HG02763 (cell line): Measurements from ENCODE around the gene TAS2R8.
"Not testable (repeated sequence)": the region's sequence is repeated elsewhere in the genome, so short reads cannot be mapped to it uniquely, and the experiment has no call there.

Experiments
- ATAC-seq: cut with Tn5 transposase; IDR thresholded peaks from one replicate; pipeline ENCODE4 v1.9.1; 2021; ENCODE audit warnings: mild to moderate bottlenecking, moderate library complexity; ENCODE audit not compliant: unreplicated experiment

Gene TAS2R8

GRCh38 chr12:10807186-10807585 lies at the start of gene TAS2R8:
TSS of gene TAS2R8 (minus strand) at chr12:10807286. CDS start at chr12:10806980, 306 bp downstream.
- ATAC-seq = no peak

- no peak for ATAC-seq
Measured at GRCh38 chr12:10855807-10856206, 48.7 kb upstream of the TAS2R8 start.

- no peak for ATAC-seq
Measured at GRCh38 chr12:10853776-10854175, 46.7 kb upstream of the TAS2R8 start.

GRCh38 chr12:10851243-10851858 lies 44.3 kb upstream of the TAS2R8 start:
- no peak for ATAC-seq

GRCh38 chr12:10849425-10849878 lies 42.4 kb upstream of the TAS2R8 start, which contains the start of gene PRR4:
TSS of gene PRR4 (minus strand) at chr12:10849475. CDS start at chr12:10849437, 38 bp downstream.
- no peak for ATAC-seq

- ATAC-seq = no peak
Measured at GRCh38 chr12:10847744-10848143, 40.7 kb upstream of the TAS2R8 start.

GRCh38 chr12:10842862-10843261 lies 35.8 kb upstream of the TAS2R8 start:
- no peak for ATAC-seq

GRCh38 chr12:10838461-10838860 lies 31.4 kb upstream of the TAS2R8 start:
- ATAC-seq = no peak

- ATAC-seq = no peak
Measured at GRCh38 chr12:10829994-10830393, 22.9 kb upstream of the TAS2R8 start.

GRCh38 chr12:10826258-10826657 lies 19.2 kb upstream of the TAS2R8 start, which contains the start of gene TAS2R10:
TSS of gene TAS2R10 (minus strand) at chr12:10826358. CDS start at chr12:10826269, 89 bp downstream.
- no peak for ATAC-seq

- ATAC-seq = no peak
Measured at GRCh38 chr12:10824957-10825356, 17.9 kb upstream of the TAS2R8 start.

GRCh38 chr12:10811883-10812536 lies 4.9 kb upstream of the TAS2R8 start:
- no peak for ATAC-seq

- no peak for ATAC-seq
Measured at GRCh38 chr12:10810068-10810467, 3.0 kb upstream of the TAS2R8 start, which contains the start of gene TAS2R9. TSS of gene TAS2R9 (minus strand) at chr12:10810168. CDS start at chr12:10810075, 93 bp downstream.

- no peak for ATAC-seq
Measured at GRCh38 chr12:10802587-10802986, 4.5 kb downstream of the TAS2R8 start, which contains the start of gene TAS2R7. TSS of gene TAS2R7 (minus strand) at chr12:10802627. CDS start at chr12:10802570, 57 bp downstream.

GRCh38 chr12:10801741-10802140 lies 5.3 kb downstream of the TAS2R8 start:
- ATAC-seq = no peak

GRCh38 chr12:10794222-10794621 lies 12.9 kb downstream of the TAS2R8 start:
- ATAC-seq = no peak

- ATAC-seq = not testable (repeated sequence)
Measured at GRCh38 chr12:10791769-10792168, 15.3 kb downstream of the TAS2R8 start.

GRCh38 chr12:10783252-10783651 lies 23.8 kb downstream of the TAS2R8 start:
- no peak for ATAC-seq

- ATAC-seq = no peak
Measured at GRCh38 chr12:10779103-10779502, 28.0 kb downstream of the TAS2R8 start.

- no peak for ATAC-seq
Measured at GRCh38 chr12:10771132-10771733, 35.9 kb downstream of the TAS2R8 start.

GRCh38 chr12:10759657-10760056 lies 47.4 kb downstream of the TAS2R8 start:
- ATAC-seq = no peak

GRCh38 chr12:10756194-10756593 lies 50.9 kb downstream of the TAS2R8 start:
- ATAC-seq = no peak
